GM23338 (cell line): Measurements from ENCODE around the gene KIFC1.

Experiments
- CREB1 ChIP-seq: fragments of 250-450 bp; sonication (Bioruptor Pico); IDR thresholded peaks from 2 replicates; pipeline ENCODE4 v1.5.0; 2020; ENCODE audit warnings: low read depth, mild to moderate bottlenecking, moderate library complexity
- EZH2 ChIP-seq: fragments of 200-600 bp; sonication (generic); IDR thresholded peaks from one replicate; pipeline ENCODE4 v1.8.0; 2017; ENCODE audit warnings: antibody characterized with exemption, mild to moderate bottlenecking, low read depth; ENCODE audit not compliant: unreplicated experiment
- EZH2phosphoT487 ChIP-seq: fragments of 200-600 bp; sonication (generic); IDR thresholded peaks from one replicate; pipeline ENCODE4 v1.8.1; 2018; ENCODE audit warnings: antibody characterized with exemption; ENCODE audit not compliant: unreplicated experiment
- JUNB ChIP-seq: IDR thresholded peaks from one replicate; pipeline ENCODE4 v1.6.1; 2016; ENCODE audit warnings: antibody characterized with exemption; ENCODE audit not compliant: unreplicated experiment
- NANOG ChIP-seq: IDR thresholded peaks from 2 replicates; pipeline ENCODE4 v1.6.1; 2016; ENCODE audit warnings: antibody characterized with exemption, borderline replicate concordance
- POLR2AphosphoS5 ChIP-seq: IDR thresholded peaks from 2 replicates; pipeline ENCODE4 v1.6.1; 2016; ENCODE audit warnings: antibody characterized with exemption, low read depth
- STAT1 ChIP-seq: IDR thresholded peaks from one replicate; pipeline ENCODE4 v1.6.1; 2016; ENCODE audit warnings: antibody characterized with exemption; ENCODE audit not compliant: unreplicated experiment
- ZNF114 ChIP-seq: fragments of 250-450 bp; sonication (Bioruptor Pico); IDR thresholded peaks from 2 replicates; pipeline ENCODE4 v1.5.0; 2020; ENCODE audit warnings: mild to moderate bottlenecking, moderate library complexity
- ZNF331 ChIP-seq: fragments of 250-450 bp; sonication (Bioruptor Pico); IDR thresholded peaks from 2 replicates; pipeline ENCODE4 v1.5.0; 2020; ENCODE audit warnings: low read depth, mild to moderate bottlenecking, moderate library complexity
- TF ChIP-seq, protein P1 (sequence below), 2 experiments: fragments of 200-600 bp in 1 of 2; sonication (generic) in 1 of 2; conservative IDR thresholded peaks; 2 replicates each; pipeline versions ENCODE4 v1.5.1 to v1.6.1; 2016 to 2017; ENCODE audit warnings: antibody characterized with exemption in 2 of 2, low read depth in 2 of 2, mild to moderate bottlenecking in 2 of 2, moderate library complexity in 1 of 2
- TF ChIP-seq, protein P2 (sequence below): IDR thresholded peaks from 2 replicates; pipeline ENCODE4 v1.6.1; 2016; ENCODE audit warnings: antibody characterized with exemption
- TF ChIP-seq, protein P3 (sequence below): IDR thresholded peaks from one replicate; pipeline ENCODE4 v1.6.1; 2018; ENCODE audit warnings: antibody characterized with exemption; ENCODE audit not compliant: unreplicated experiment
- TF ChIP-seq, protein P4 (sequence below): fragments of 250-450 bp; sonication (Bioruptor Pico); IDR thresholded peaks from 2 replicates; pipeline ENCODE4 v1.5.0; 2020; ENCODE audit warnings: mild to moderate bottlenecking, moderate library complexity

DNA sequence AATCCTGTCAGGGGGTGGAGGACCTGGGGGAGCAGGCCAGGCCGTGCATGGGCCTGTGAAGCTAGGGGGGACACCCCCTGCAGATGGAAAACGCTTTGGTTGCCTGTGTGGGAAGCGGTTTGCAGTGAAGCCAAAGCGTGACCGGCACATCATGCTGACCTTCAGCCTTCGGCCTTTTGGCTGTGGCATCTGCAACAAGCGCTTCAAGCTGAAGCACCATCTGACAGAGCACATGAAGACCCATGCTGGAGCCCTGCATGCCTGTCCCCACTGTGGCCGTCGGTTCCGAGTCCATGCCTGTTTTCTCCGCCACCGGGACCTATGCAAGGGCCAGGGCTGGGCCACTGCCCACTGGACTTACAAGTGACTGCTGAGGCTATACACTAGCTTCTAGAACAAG lies 64.5 kb downstream of the KIFC1 start:
- TF ChIP-seq, protein P1, sequence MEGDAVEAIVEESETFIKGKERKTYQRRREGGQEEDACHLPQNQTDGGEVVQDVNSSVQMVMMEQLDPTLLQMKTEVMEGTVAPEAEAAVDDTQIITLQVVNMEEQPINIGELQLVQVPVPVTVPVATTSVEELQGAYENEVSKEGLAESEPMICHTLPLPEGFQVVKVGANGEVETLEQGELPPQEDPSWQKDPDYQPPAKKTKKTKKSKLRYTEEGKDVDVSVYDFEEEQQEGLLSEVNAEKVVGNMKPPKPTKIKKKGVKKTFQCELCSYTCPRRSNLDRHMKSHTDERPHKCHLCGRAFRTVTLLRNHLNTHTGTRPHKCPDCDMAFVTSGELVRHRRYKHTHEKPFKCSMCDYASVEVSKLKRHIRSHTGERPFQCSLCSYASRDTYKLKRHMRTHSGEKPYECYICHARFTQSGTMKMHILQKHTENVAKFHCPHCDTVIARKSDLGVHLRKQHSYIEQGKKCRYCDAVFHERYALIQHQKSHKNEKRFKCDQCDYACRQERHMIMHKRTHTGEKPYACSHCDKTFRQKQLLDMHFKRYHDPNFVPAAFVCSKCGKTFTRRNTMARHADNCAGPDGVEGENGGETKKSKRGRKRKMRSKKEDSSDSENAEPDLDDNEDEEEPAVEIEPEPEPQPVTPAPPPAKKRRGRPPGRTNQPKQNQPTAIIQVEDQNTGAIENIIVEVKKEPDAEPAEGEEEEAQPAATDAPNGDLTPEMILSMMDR (conservative IDR thresholded peaks at IDR 0.05; ENCODE audit: low read depth in 2 of 2): no peak
- TF ChIP-seq EZH2 (no peak), JUNB (no peak), EZH2phosphoT487 (no peak), POLR2AphosphoS5 (no peak), ZNF331 (no peak), ZNF114 (CRISPR knock-in tag) (no peak), CREB1 (no peak), NANOG (no peak), STAT1 (no peak)
- TF ChIP-seq, protein P2, sequence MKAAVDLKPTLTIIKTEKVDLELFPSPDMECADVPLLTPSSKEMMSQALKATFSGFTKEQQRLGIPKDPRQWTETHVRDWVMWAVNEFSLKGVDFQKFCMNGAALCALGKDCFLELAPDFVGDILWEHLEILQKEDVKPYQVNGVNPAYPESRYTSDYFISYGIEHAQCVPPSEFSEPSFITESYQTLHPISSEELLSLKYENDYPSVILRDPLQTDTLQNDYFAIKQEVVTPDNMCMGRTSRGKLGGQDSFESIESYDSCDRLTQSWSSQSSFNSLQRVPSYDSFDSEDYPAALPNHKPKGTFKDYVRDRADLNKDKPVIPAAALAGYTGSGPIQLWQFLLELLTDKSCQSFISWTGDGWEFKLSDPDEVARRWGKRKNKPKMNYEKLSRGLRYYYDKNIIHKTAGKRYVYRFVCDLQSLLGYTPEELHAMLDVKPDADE: no peak
- TF ChIP-seq, protein P3, sequence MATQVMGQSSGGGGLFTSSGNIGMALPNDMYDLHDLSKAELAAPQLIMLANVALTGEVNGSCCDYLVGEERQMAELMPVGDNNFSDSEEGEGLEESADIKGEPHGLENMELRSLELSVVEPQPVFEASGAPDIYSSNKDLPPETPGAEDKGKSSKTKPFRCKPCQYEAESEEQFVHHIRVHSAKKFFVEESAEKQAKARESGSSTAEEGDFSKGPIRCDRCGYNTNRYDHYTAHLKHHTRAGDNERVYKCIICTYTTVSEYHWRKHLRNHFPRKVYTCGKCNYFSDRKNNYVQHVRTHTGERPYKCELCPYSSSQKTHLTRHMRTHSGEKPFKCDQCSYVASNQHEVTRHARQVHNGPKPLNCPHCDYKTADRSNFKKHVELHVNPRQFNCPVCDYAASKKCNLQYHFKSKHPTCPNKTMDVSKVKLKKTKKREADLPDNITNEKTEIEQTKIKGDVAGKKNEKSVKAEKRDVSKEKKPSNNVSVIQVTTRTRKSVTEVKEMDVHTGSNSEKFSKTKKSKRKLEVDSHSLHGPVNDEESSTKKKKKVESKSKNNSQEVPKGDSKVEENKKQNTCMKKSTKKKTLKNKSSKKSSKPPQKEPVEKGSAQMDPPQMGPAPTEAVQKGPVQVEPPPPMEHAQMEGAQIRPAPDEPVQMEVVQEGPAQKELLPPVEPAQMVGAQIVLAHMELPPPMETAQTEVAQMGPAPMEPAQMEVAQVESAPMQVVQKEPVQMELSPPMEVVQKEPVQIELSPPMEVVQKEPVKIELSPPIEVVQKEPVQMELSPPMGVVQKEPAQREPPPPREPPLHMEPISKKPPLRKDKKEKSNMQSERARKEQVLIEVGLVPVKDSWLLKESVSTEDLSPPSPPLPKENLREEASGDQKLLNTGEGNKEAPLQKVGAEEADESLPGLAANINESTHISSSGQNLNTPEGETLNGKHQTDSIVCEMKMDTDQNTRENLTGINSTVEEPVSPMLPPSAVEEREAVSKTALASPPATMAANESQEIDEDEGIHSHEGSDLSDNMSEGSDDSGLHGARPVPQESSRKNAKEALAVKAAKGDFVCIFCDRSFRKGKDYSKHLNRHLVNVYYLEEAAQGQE: no peak
- TF ChIP-seq, protein P4, sequence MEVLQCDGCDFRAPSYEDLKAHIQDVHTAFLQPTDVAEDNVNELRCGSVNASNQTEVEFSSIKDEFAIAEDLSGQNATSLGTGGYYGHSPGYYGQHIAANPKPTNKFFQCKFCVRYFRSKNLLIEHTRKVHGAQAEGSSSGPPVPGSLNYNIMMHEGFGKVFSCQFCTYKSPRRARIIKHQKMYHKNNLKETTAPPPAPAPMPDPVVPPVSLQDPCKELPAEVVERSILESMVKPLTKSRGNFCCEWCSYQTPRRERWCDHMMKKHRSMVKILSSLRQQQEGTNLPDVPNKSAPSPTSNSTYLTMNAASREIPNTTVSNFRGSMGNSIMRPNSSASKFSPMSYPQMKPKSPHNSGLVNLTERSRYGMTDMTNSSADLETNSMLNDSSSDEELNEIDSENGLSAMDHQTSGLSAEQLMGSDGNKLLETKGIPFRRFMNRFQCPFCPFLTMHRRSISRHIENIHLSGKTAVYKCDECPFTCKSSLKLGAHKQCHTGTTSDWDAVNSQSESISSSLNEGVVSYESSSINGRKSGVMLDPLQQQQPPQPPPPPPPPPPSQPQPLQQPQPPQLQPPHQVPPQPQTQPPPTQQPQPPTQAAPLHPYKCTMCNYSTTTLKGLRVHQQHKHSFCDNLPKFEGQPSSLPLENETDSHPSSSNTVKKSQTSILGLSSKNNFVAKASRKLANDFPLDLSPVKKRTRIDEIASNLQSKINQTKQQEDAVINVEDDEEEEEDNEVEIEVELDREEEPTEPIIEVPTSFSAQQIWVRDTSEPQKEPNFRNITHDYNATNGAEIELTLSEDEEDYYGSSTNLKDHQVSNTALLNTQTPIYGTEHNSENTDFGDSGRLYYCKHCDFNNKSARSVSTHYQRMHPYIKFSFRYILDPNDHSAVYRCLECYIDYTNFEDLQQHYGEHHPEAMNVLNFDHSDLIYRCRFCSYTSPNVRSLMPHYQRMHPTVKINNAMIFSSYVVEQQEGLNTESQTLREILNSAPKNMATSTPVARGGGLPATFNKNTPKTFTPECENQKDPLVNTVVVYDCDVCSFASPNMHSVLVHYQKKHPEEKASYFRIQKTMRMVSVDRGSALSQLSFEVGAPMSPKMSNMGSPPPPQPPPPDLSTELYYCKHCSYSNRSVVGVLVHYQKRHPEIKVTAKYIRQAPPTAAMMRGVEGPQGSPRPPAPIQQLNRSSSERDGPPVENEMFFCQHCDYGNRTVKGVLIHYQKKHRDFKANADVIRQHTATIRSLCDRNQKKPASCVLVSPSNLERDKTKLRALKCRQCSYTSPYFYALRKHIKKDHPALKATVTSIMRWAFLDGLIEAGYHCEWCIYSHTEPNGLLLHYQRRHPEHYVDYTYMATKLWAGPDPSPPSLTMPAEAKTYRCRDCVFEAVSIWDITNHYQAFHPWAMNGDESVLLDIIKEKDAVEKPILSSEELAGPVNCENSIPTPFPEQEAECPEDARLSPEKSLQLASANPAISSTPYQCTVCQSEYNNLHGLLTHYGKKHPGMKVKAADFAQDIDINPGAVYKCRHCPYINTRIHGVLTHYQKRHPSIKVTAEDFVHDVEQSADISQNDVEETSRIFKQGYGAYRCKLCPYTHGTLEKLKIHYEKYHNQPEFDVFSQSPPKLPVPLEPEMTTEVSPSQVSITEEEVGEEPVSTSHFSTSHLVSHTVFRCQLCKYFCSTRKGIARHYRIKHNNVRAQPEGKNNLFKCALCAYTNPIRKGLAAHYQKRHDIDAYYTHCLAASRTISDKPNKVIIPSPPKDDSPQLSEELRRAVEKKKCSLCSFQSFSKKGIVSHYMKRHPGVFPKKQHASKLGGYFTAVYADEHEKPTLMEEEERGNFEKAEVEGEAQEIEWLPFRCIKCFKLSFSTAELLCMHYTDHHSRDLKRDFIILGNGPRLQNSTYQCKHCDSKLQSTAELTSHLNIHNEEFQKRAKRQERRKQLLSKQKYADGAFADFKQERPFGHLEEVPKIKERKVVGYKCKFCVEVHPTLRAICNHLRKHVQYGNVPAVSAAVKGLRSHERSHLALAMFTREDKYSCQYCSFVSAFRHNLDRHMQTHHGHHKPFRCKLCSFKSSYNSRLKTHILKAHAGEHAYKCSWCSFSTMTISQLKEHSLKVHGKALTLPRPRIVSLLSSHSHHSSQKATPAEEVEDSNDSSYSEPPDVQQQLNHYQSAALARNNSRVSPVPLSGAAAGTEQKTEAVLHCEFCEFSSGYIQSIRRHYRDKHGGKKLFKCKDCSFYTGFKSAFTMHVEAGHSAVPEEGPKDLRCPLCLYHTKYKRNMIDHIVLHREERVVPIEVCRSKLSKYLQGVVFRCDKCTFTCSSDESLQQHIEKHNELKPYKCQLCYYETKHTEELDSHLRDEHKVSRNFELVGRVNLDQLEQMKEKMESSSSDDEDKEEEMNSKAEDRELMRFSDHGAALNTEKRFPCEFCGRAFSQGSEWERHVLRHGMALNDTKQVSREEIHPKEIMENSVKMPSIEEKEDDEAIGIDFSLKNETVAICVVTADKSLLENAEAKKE (CRISPR knock-in tag): no peak
